Lower leg skin (tissue), 3 donors: ENCODE measurements around the gene ZNF608.

Source experiments
- POLR2A ChIP-seq, 2 donors: fragments of 450-650 bp; IDR thresholded peaks; one replicate each; pipeline ENCODE4 v1.6.1; 2016 to 2017; ENCODE audit warnings: antibody characterized with exemption in 2 of 2, mild to moderate bottlenecking in 1 of 2, moderate library complexity in 1 of 2
- TF ChIP-seq, protein P1 (sequence below), 3 donors: fragments of 450-650 bp; IDR thresholded peaks; one replicate each; pipeline ENCODE4 v1.5.1; 2016; ENCODE audit warnings: antibody characterized with exemption in 3 of 3, mild to moderate bottlenecking in 3 of 3, moderate library complexity in 2 of 3

DNA sequence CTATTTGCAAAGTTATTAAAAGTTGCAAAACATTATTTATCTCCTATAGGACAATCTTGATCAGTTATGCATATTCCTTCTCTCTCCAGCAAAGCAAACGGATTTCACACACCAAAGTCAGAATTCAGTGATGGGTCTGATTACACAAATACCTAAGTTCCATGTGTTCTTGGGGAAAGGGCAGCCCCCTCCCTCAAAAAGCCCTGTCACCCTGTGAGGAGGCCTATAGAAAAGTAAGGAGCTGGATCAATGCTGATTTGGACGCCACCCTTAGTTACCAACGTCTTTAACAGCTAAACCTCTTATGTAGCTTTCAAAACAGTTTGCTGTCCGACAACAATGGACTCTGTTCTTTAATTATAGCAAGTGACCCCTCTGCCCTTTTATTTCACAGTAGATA, 6.4 kb downstream of the ZNF608 start:
- TF ChIP-seq, protein P1, sequence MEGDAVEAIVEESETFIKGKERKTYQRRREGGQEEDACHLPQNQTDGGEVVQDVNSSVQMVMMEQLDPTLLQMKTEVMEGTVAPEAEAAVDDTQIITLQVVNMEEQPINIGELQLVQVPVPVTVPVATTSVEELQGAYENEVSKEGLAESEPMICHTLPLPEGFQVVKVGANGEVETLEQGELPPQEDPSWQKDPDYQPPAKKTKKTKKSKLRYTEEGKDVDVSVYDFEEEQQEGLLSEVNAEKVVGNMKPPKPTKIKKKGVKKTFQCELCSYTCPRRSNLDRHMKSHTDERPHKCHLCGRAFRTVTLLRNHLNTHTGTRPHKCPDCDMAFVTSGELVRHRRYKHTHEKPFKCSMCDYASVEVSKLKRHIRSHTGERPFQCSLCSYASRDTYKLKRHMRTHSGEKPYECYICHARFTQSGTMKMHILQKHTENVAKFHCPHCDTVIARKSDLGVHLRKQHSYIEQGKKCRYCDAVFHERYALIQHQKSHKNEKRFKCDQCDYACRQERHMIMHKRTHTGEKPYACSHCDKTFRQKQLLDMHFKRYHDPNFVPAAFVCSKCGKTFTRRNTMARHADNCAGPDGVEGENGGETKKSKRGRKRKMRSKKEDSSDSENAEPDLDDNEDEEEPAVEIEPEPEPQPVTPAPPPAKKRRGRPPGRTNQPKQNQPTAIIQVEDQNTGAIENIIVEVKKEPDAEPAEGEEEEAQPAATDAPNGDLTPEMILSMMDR (IDR thresholded peaks at IDR 0.05) = no peak
- TF ChIP-seq POLR2A (IDR thresholded peaks at IDR 0.05) = no peak
